IgD-negative memory B cell (primary cell): Measurements from ENCODE around the gene CDH12. TPM values are rescaled to one million over a fixed set of nuclear protein-coding genes. Genes with fewer than 3 reads are reported as not detected.

Experiments
- H3K27ac Mint-ChIP-seq, 3 donors: one replicate each; pipeline ENCODE4 v1.8.0; 2020 to 2022; ENCODE audit warnings: mild to moderate bottlenecking in 3 of 3, mixed read lengths in 3 of 3, moderate library complexity in 1 of 3
- H3K27me3 Mint-ChIP-seq: one replicate; pipeline ENCODE4 v1.8.0; 2021; ENCODE audit warnings: mixed read lengths
- H3K36me3 Mint-ChIP-seq: one replicate; pipeline ENCODE4 v1.8.0; 2020; ENCODE audit warnings: mild to moderate bottlenecking, mixed read lengths
- H3K4me1 Mint-ChIP-seq, 3 donors: one replicate each; pipeline ENCODE4 v1.8.0; 2020 to 2022; ENCODE audit warnings: mixed read lengths in 3 of 3, mild to moderate bottlenecking in 1 of 3
- H3K4me3 Mint-ChIP-seq, 4 donors: one replicate each; pipeline ENCODE4 v1.8.0; 2020 to 2022; ENCODE audit warnings: mild to moderate bottlenecking in 4 of 4, mixed read lengths in 4 of 4, moderate library complexity in 3 of 4
- H3K9me3 Mint-ChIP-seq, 3 donors: one replicate each; pipeline ENCODE4 v1.8.0; 2020 to 2021; ENCODE audit warnings: mixed read lengths in 3 of 3, mild to moderate bottlenecking in 1 of 3
- polyA plus RNA-seq: library from polyadenylated mRNA; unstranded; fragments of 300-500 nt; fragmentation: Illumina TruSeq; gene quantifications from one replicate; pipeline ENCODE4 v1.2.3, GENCODE V29; 2021

The CDH12 gene
- polyA plus RNA-seq, 1 donor from 2014 or later: not detected

GRCh38 chr5:21823076-21823574 lies 1030.0 kb downstream of the CDH12 start:
- Mint-ChIP-seq H3K36me3 (no peaks in the 10 kb centered on the region), H3K4me1 (peaks cover 0 to 3% (median 3%) of the 10 kb centered on the region in 3 donors), H3K4me3 (no peak overlapping the region), H3K27ac (no peak overlapping the region), H3K9me3 (peaks cover 0 to 4% (median 0%) of the 10 kb centered on the region in 3 donors), H3K27me3 (peaks cover 2% of the 10 kb centered on the region)

- peaks cover 0 to 7% (median 4%) of the 10 kb centered on the region in 3 donors for H3K4me1 Mint-ChIP-seq
- no peak overlapping the region for H3K27ac Mint-ChIP-seq
- no peaks in the 10 kb centered on the region for H3K36me3 Mint-ChIP-seq
- no peak overlapping the region for H3K4me3 Mint-ChIP-seq
- H3K9me3 Mint-ChIP-seq: peaks cover 0 to 2% (median 0%) of the 10 kb centered on the region in 3 donors
- H3K27me3 Mint-ChIP-seq: peaks cover 2% of the 10 kb centered on the region
Measured at GRCh38 chr5:21820527-21820926, 1032.6 kb downstream of the CDH12 start.

GRCh38 chr5:21818370-21818720 lies 1034.8 kb downstream of the CDH12 start:
- no peaks in the 10 kb centered on the region for H3K27me3 Mint-ChIP-seq
- H3K9me3 Mint-ChIP-seq: no peaks in the 10 kb centered on the region
- H3K36me3 Mint-ChIP-seq: no peaks in the 10 kb centered on the region
- no peak overlapping the region for H3K27ac Mint-ChIP-seq
- no peak overlapping the region for H3K4me3 Mint-ChIP-seq
- peaks cover 0 to 7% (median 4%) of the 10 kb centered on the region in 3 donors for H3K4me1 Mint-ChIP-seq

- Mint-ChIP-seq H3K9me3 (no peaks in the 10 kb centered on the region), H3K36me3 (no peaks in the 10 kb centered on the region), H3K27me3 (no peaks in the 10 kb centered on the region), H3K4me1 (peaks cover 0 to 7% (median 4%) of the 10 kb centered on the region in 3 donors), H3K4me3 (no peak overlapping the region), H3K27ac (no peak overlapping the region)
Measured at GRCh38 chr5:21817668-21818369, 1035.3 kb downstream of the CDH12 start.

- H3K27me3 Mint-ChIP-seq: no peaks in the 10 kb centered on the region
- H3K4me1 Mint-ChIP-seq: peaks cover 0 to 3% (median 0%) of the 10 kb centered on the region in 3 donors
- H3K27ac Mint-ChIP-seq: no peak overlapping the region
- H3K4me3 Mint-ChIP-seq: no peak overlapping the region
- H3K9me3 Mint-ChIP-seq: no peaks in the 10 kb centered on the region
- no peaks in the 10 kb centered on the region for H3K36me3 Mint-ChIP-seq
Measured at GRCh38 chr5:21810737-21811316, 1042.3 kb downstream of the CDH12 start.

GRCh38 chr5:21809611-21810010 lies 1043.5 kb downstream of the CDH12 start:
- no peak overlapping the region for H3K4me3 Mint-ChIP-seq
- H3K4me1 Mint-ChIP-seq: peaks cover 0 to 3% (median 0%) of the 10 kb centered on the region in 3 donors
- H3K9me3 Mint-ChIP-seq: no peaks in the 10 kb centered on the region
- no peaks in the 10 kb centered on the region for H3K36me3 Mint-ChIP-seq
- no peaks in the 10 kb centered on the region for H3K27me3 Mint-ChIP-seq
- H3K27ac Mint-ChIP-seq: no peak overlapping the region

GRCh38 chr5:21807953-21808352 lies 1045.2 kb downstream of the CDH12 start:
- no peaks in the 10 kb centered on the region for H3K27me3 Mint-ChIP-seq

GRCh38 chr5:21806943-21807342 lies 1046.2 kb downstream of the CDH12 start:
- H3K9me3 Mint-ChIP-seq: no peaks in the 10 kb centered on the region
- no peaks in the 10 kb centered on the region for H3K36me3 Mint-ChIP-seq
- no peak overlapping the region for H3K4me3 Mint-ChIP-seq
- H3K27ac Mint-ChIP-seq: no peak overlapping the region
- H3K27me3 Mint-ChIP-seq: no peaks in the 10 kb centered on the region
- peaks cover 0 to 3% (median 0%) of the 10 kb centered on the region in 3 donors for H3K4me1 Mint-ChIP-seq

More at GRCh38 chr5:21807953-21808352, 1045.2 kb downstream of the CDH12 start:
- H3K9me3 Mint-ChIP-seq: no peaks in the 10 kb centered on the region
- H3K4me3 Mint-ChIP-seq: no peak overlapping the region
- H3K36me3 Mint-ChIP-seq: no peaks in the 10 kb centered on the region
- no peak overlapping the region for H3K27ac Mint-ChIP-seq
- H3K4me1 Mint-ChIP-seq: peaks cover 0 to 3% (median 0%) of the 10 kb centered on the region in 3 donors

- no peaks in the 10 kb centered on the region for H3K36me3 Mint-ChIP-seq
- no peak overlapping the region for H3K27ac Mint-ChIP-seq
- peaks cover 0 to 3% (median 0%) of the 10 kb centered on the region in 3 donors for H3K4me1 Mint-ChIP-seq
- no peaks in the 10 kb centered on the region for H3K9me3 Mint-ChIP-seq
- no peak overlapping the region for H3K4me3 Mint-ChIP-seq
- no peaks in the 10 kb centered on the region for H3K27me3 Mint-ChIP-seq
Measured at GRCh38 chr5:21806271-21806670, 1046.9 kb downstream of the CDH12 start.

GRCh38 chr5:21802869-21803490 lies 1050.2 kb downstream of the CDH12 start:
- no peaks in the 10 kb centered on the region for H3K27me3 Mint-ChIP-seq
- H3K4me1 Mint-ChIP-seq: peaks cover 0 to 3% (median 0%) of the 10 kb centered on the region in 3 donors
- peaks cover 0 to 8% (median 0%) of the 10 kb centered on the region in 3 donors for H3K9me3 Mint-ChIP-seq
- H3K27ac Mint-ChIP-seq: no peak overlapping the region
- no peak overlapping the region for H3K4me3 Mint-ChIP-seq
- no peaks in the 10 kb centered on the region for H3K36me3 Mint-ChIP-seq

GRCh38 chr5:21802100-21802499 lies 1051.0 kb downstream of the CDH12 start:
- Mint-ChIP-seq H3K27me3 (no peaks in the 10 kb centered on the region), H3K27ac (no peak overlapping the region), H3K36me3 (no peaks in the 10 kb centered on the region), H3K4me3 (no peak overlapping the region), H3K4me1 (peaks cover 0 to 1% (median 0%) of the 10 kb centered on the region in 3 donors), H3K9me3 (peaks cover 0 to 13% (median 0%) of the 10 kb centered on the region in 3 donors)

- Mint-ChIP-seq H3K36me3 (no peaks in the 10 kb centered on the region), H3K27me3 (no peaks in the 10 kb centered on the region), H3K9me3 (peaks cover 1 to 3% (median 2%) of the 10 kb centered on the region in 3 donors), H3K27ac (no peak overlapping the region), H3K4me3 (no peak overlapping the region), H3K4me1 (no peaks in the 10 kb centered on the region)
Measured at GRCh38 chr5:21792748-21793147, 1060.4 kb downstream of the CDH12 start.

- H3K9me3 Mint-ChIP-seq: peaks cover 0 to 3% (median 0%) of the 10 kb centered on the region in 3 donors
- no peaks in the 10 kb centered on the region for H3K36me3 Mint-ChIP-seq
- H3K4me1 Mint-ChIP-seq: no peaks in the 10 kb centered on the region
- no peak overlapping the region for H3K27ac Mint-ChIP-seq
- no peak overlapping the region for H3K4me3 Mint-ChIP-seq
- no peaks in the 10 kb centered on the region for H3K27me3 Mint-ChIP-seq
Measured at GRCh38 chr5:21791304-21791703, 1061.8 kb downstream of the CDH12 start.

GRCh38 chr5:21784487-21784886 lies 1068.7 kb downstream of the CDH12 start:
- H3K27ac Mint-ChIP-seq: no peak overlapping the region
- no peaks in the 10 kb centered on the region for H3K36me3 Mint-ChIP-seq
- no peaks in the 10 kb centered on the region for H3K4me1 Mint-ChIP-seq
- no peak overlapping the region for H3K4me3 Mint-ChIP-seq
- H3K27me3 Mint-ChIP-seq: no peaks in the 10 kb centered on the region
- H3K9me3 Mint-ChIP-seq: peaks cover 0 to 1% (median 0%) of the 10 kb centered on the region in 3 donors

GRCh38 chr5:21783074-21783679 lies 1070.0 kb downstream of the CDH12 start:
- Mint-ChIP-seq H3K4me1 (no peaks in the 10 kb centered on the region), H3K36me3 (no peaks in the 10 kb centered on the region), H3K9me3 (peaks cover 0 to 1% (median 0%) of the 10 kb centered on the region in 3 donors), H3K27me3 (no peaks in the 10 kb centered on the region), H3K27ac (no peak overlapping the region), H3K4me3 (no peak overlapping the region)
